Esophagus muscularis mucosa (tissue), 4 donors: Measurements from ENCODE around the gene COLEC12. TPM values are rescaled to one million over a fixed set of nuclear protein-coding genes. Genes with fewer than 3 reads are reported as not detected.

ENCODE experiments used
- DNase-seq: peaks from one replicate; pipeline ENCODE4 v3.0.0-alpha.2; 2017; ENCODE audit errors: extremely low spot score
- H3K27ac ChIP-seq, 4 donors: fragments of 200-600 bp; sonication (generic); replicated peaks in 1 of 4; 1 replicate in 3 of 4; 2 replicates in 1 of 4; pipeline ENCODE4 v1.5.1; 2016 to 2019; ENCODE audit warnings: mild to moderate bottlenecking in 1 of 4
- H3K27me3 ChIP-seq, 4 donors: fragments of 200-600 bp; sonication (generic); one replicate each; pipeline versions ENCODE4 v1.5.1 to v1.6.0; 2016 to 2019
- H3K36me3 ChIP-seq, 4 donors: fragments of 200-600 bp; sonication (generic); one replicate each; pipeline ENCODE4 v1.5.1; 2016 to 2019
- H3K4me1 ChIP-seq, 4 donors: fragments of 200-600 bp; sonication (generic); one replicate each; pipeline ENCODE4 v1.5.1; 2016 to 2019
- H3K4me3 ChIP-seq, 4 donors: fragments of 200-600 bp; sonication (generic); 1 replicate in 2 of 4; 2 replicates in 2 of 4; pipeline ENCODE4 v1.5.1; 2016 to 2019; ENCODE audit warnings: mild to moderate bottlenecking in 4 of 4, moderate library complexity in 1 of 4
- H3K9me3 ChIP-seq, 4 donors: fragments of 200-600 bp; sonication (generic); 1 replicate in 3 of 4; 2 replicates in 1 of 4; pipeline ENCODE4 v1.5.1; 2016 to 2019
- CTCF ChIP-seq, 3 experiments: fragments of 200-600 bp in 2 of 3; fragments of 450-650 bp in 1 of 3; sonication (generic) in 2 of 3; IDR thresholded peaks; one replicate each; pipeline ENCODE4 v1.5.1; 2017 to 2019; ENCODE audit warnings: antibody characterized with exemption in 3 of 3, mild to moderate bottlenecking in 2 of 3, moderate library complexity in 1 of 3
- EP300 ChIP-seq: sonication (generic); formaldehyde crosslinking; IDR thresholded peaks from one replicate; pipeline ENCODE4 v1.6.1; 2017; ENCODE audit warnings: antibody characterized with exemption
- POLR2A ChIP-seq: fragments of 450-650 bp; IDR thresholded peaks from one replicate; pipeline ENCODE4 v1.6.1; 2017; ENCODE audit warnings: antibody characterized with exemption, moderate library complexity, mild to moderate bottlenecking, low read depth
- POLR2AphosphoS5 ChIP-seq, 2 donors: sonication (generic); formaldehyde crosslinking; IDR thresholded peaks; one replicate each; pipeline ENCODE4 v1.6.1; 2017; ENCODE audit warnings: antibody characterized with exemption in 2 of 2
- WGBS: methylation state at CpG from one replicate; pipeline ENCODE4 v1.1.5; 2018; 5-methylcytosine and 5-hydroxymethylcytosine counted together
- intact Hi-C: fragments of 100-400 bp; cut with DNase I; formaldehyde crosslinking; loops from one replicate; pipeline ENCODE4 v1.15.1; 2023
- total RNA-seq, 4 donors: library from RNA; depleted of rRNA; stranded (reverse); fragments of >200 nt; gene quantifications; one replicate each; pipeline versions ENCODE4 v1.1.0 to v1.2.1, GENCODE V29; 2016

COLEC12 gene
- total RNA-seq, 4 donors from 2014 or later = 17.9 to 36.4 (median 23.5) TPM

DNA sequence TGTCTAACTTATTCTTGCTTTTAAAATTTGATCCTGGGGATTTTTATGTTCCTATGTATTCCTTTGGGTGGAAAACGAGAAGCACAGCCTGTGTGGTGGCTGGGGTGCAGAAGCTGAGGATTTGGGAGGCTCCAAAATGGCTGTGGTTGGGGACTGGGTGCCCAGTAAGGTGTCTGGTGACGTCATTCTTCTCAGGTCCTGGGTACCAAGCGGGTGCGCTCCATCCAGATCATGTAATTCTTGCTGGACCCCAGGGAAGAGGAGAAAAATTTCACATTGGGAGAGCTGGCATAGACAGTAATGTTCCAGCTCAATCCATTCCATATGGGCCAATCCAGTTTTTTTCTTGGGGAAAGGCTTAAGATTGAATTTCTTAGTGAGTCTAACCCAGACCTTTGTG lies 171.6 kb downstream of the COLEC12 start:
- Histone ChIP-seq H3K27ac (no peak overlapping the region), H3K27me3 (no peaks in the 10 kb centered on the region), H3K36me3 (peaks cover 0 to under 1% (median 0%) of the 10 kb centered on the region in 4 donors), H3K9me3 (no peaks in the 10 kb centered on the region), H3K4me1 (peaks cover 12 to 29% (median 20%) of the 10 kb centered on the region in 4 donors), H3K4me3 (no peak overlapping the region)
- no peak for TF ChIP-seq EP300
- TF ChIP-seq CTCF (IDR thresholded peaks at IDR 0.05) = no peak
- no peak for TF ChIP-seq POLR2A
- no peak for TF ChIP-seq POLR2AphosphoS5 (IDR thresholded peaks at IDR 0.05)
- no peak for DNase-seq
- 87% methylated on average over 4 of the region's 4 CpGs for WGBS
- intact Hi-C loops = no loop called here

- Histone ChIP-seq H3K27ac (no peak overlapping the region), H3K4me1 (peaks cover 11 to 29% (median 26%) of the 10 kb centered on the region in 4 donors), H3K4me3 (no peak overlapping the region), H3K36me3 (no peaks in the 10 kb centered on the region), H3K27me3 (no peaks in the 10 kb centered on the region), H3K9me3 (no peaks in the 10 kb centered on the region)
- 72% methylated on average over 1 of the region's 1 CpG for WGBS
- TF ChIP-seq EP300 (no peak), POLR2AphosphoS5 (IDR thresholded peaks at IDR 0.05) (no peak), CTCF (IDR thresholded peaks at IDR 0.05) (no peak), POLR2A (no peak)
- no peak for DNase-seq
- intact Hi-C loops = no loop called here
Measured at GRCh38 chr18:326846-327245, 173.7 kb downstream of the COLEC12 start.

DNA sequence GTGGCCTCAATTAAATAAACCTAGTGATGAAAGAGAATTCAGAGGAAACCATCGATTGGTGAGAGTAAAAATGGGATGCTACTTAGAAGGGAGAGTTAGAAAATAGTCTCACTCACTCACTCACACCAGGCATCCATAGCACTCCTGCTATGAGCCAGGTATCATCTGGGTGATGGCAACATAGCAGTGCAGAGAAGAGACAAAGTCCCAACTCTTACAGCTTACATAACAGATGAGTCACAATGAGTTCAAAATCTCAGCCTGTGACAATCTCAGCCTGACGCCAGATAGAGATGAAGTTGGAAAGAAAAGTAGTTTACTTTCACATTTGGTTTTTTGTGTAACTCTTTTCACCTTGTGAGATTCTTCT lies 177.3 kb downstream of the COLEC12 start:
- Histone ChIP-seq H3K36me3 (no peaks in the 10 kb centered on the region), H3K27me3 (no peaks in the 10 kb centered on the region), H3K4me1 (peaks cover 10 to 27% (median 24%) of the 10 kb centered on the region in 4 donors), H3K4me3 (no peak overlapping the region), H3K9me3 (no peaks in the 10 kb centered on the region), H3K27ac (peak overlapping the region in 3 of 4 donors; percentile 33 to 51 (median 38))
- TF ChIP-seq POLR2A (no peak), CTCF (IDR thresholded peaks at IDR 0.05) (no peak), EP300 (no peak), POLR2AphosphoS5 (IDR thresholded peaks at IDR 0.05) (peak in 1 of 2 donors; percentile 25)
- intact Hi-C loops = no loop called here
- 44% methylated on average over 2 of the region's 2 CpGs for WGBS
- DNase-seq = no peak

DNA sequence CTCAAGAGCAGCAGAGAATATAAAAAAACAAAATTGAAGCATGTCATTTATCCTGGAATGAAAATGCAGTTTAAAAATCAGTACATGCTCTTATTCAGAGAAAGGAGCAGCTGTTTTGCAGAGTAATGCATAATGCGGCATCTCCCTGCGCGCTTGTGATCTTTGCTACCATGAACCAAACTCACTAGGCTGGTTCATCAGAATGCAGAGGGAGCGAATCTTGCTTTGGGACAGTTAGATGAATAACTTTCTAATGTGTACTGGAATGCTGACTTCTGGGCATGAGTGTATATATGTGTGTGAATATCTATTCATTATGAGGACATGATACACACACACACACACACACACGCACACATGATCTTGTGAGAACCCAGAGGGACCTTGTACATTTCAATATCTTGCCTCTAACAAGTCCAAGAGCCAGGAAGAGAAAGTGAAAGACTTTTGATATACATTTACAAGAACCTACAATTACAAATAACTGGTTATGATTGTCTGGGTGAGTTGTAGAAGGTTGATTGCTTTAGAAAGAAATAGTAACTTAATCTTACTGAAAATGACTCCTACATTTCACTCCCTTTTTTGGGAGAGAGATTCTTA lies 178.5 kb downstream of the COLEC12 start:
- WGBS = 70% methylated on average over 5 of the region's 5 CpGs

DNA sequence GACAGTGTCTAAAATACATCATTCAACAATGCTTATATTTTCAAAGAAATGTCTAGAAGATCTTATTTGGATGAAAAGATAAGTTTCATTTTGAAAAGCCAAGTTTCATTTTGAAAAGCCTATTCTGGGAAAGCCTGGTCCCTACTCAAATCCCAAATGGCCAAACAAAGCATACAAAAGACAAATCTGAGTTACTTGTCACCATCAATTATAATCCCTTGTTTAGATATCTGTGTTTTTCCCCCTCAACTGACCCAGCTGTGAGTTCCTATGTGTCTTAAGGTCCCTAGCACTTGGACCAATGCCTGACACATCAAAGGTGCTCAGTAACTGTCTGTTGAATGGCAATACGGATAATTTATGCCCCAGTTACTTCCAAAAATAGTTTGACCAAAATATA lies 180.3 kb downstream of the COLEC12 start:
- peaks cover 10 to 27% (median 23%) of the 10 kb centered on the region in 4 donors for H3K4me1 ChIP-seq
- H3K36me3 ChIP-seq = no peaks in the 10 kb centered on the region
- H3K4me3 ChIP-seq = no peak overlapping the region
- no peaks in the 10 kb centered on the region for H3K27me3 ChIP-seq
- peak overlapping the region in 1 of 4 donors; percentile 3 for H3K27ac ChIP-seq
- intact Hi-C loops = no loop called here
- DNase-seq = no peak
- H3K9me3 ChIP-seq = no peaks in the 10 kb centered on the region
- no peak for TF ChIP-seq POLR2A
- 39% methylated on average over 1 of the region's 1 CpG for WGBS

More for the DNA sequence above, 178.5 kb downstream of the COLEC12 start:
- TF ChIP-seq POLR2AphosphoS5 (IDR thresholded peaks at IDR 0.05) (no peak), POLR2A (no peak)
- no peak for DNase-seq
- peak overlapping the region in 3 of 4 donors; percentile 33 to 39 (median 36) for H3K27ac ChIP-seq
- H3K27me3 ChIP-seq = no peaks in the 10 kb centered on the region
- intact Hi-C loops = no loop called here
- H3K4me1 ChIP-seq = peaks cover 10 to 27% (median 23%) of the 10 kb centered on the region in 4 donors
- H3K9me3 ChIP-seq = no peaks in the 10 kb centered on the region
- H3K4me3 ChIP-seq = no peak overlapping the region
- H3K36me3 ChIP-seq = no peaks in the 10 kb centered on the region

DNA sequence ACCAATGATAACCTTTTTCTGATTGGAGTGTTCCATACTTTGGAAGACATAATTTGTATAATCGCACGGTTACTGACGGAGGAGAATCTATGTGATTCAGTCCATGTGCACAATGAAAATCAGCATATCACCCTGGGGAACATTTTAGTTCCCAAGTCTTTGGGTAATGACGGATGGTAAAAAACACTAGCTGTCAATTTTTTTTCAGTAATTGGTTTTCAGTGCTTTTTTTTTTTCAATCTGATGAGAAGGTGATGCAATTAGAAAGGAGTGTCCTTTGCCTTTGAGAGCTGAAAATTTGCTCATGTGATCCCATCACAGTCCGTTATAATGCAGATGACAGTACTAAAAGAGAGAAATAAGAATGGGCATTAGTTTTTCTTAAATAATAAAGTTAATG lies 180.8 kb downstream of the COLEC12 start:
- Histone ChIP-seq H3K9me3 (no peaks in the 10 kb centered on the region), H3K27me3 (no peaks in the 10 kb centered on the region), H3K4me3 (no peak overlapping the region), H3K27ac (peak overlapping the region in 1 of 4 donors; percentile 3), H3K36me3 (no peaks in the 10 kb centered on the region), H3K4me1 (peaks cover 10 to 27% (median 23%) of the 10 kb centered on the region in 4 donors)
- DNase-seq = no peak
- 82% methylated on average over 5 of the region's 5 CpGs for WGBS
- TF ChIP-seq POLR2A = no peak
- TF ChIP-seq CTCF (IDR thresholded peaks at IDR 0.05) = no peak
- no peak for TF ChIP-seq POLR2AphosphoS5 (IDR thresholded peaks at IDR 0.05)
- TF ChIP-seq EP300 = no peak
- intact Hi-C loops = no loop called here
